Measurements from ENCODE around the gene NCAPD3.

- TF ChIP-seq POLR2AphosphoS5 (IDR thresholded peaks at IDR 0.05; ENCODE audit: borderline replicate concordance, low read depth, low read length) (no peak), EZH2 (IDR thresholded peaks at IDR 0.05) (no peak), FOXP2 (optimal IDR thresholded peaks at IDR 0.05; ENCODE audit: control extremely low read depth, extremely low read length, insufficient read depth) (no peak)
These were observed 66.3 kb downstream of the NCAPD3 start for GRCh38 chr11:134157451-134157850.
